Activated CD8-positive, alpha-beta memory T cell treated with anti-CD3 and anti-CD28 coated beads for 24 hours (primary cell): ENCODE results near the gene METTL21C.

Experiments
- DNase-seq: peaks from one replicate; pipeline ENCODE4 v3.0.0-alpha.2; 2020

METTL21C gene

GRCh38 chr13:102694937-102695336 is at the start of gene METTL21C:
TSS of gene METTL21C (minus strand) at chr13:102695044. CDS start at chr13:102694498, 546 bp downstream.
- no peak for DNase-seq

DNA sequence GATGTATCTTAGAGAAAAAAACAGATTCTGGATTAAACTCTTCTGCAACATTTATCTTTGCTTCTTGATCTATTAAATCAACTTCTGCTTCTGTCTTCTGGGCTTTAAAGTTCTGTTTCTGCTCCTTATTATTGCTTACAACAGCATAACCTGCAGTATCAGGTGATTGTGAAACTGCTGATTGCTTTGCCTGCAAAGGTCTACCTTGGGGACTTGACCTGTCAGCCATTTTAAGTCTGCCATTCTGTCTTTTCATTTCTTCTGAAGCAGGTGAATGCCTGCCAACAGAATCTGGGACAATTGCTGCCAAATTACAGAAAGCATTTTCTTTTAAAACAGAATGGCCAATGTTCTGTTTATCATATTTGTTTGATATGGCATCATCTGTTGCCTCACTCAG is 47.7 kb upstream of the METTL21C start:
- DNase-seq: no peak

GRCh38 chr13:102742101-102742500 is 47.3 kb upstream of the METTL21C start:
- no peak for DNase-seq

GRCh38 chr13:102729560-102730270 is 34.9 kb upstream of the METTL21C start:
- no peak for DNase-seq

GRCh38 chr13:102726430-102726829 is 31.6 kb upstream of the METTL21C start:
- DNase-seq: no peak

DNA sequence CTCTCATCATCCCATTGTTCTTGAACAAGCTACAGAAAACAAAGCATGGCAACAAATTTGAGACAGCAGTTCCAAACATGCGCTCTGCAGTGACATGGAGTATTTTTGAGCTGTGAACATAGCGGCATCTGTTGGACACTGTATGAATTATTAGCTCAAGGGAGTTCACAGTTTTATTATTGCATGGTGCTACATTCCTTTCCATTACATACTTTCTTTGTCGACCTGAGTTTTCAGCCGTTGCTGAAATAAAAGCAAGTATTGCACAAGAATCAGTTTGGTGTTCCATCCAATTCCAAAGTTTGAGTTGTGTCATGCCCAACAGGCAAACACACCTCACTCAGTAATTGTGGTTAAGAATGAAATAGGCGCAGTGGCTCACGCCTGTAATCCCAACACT is 30.1 kb upstream of the METTL21C start:
- DNase-seq: no peak

DNA sequence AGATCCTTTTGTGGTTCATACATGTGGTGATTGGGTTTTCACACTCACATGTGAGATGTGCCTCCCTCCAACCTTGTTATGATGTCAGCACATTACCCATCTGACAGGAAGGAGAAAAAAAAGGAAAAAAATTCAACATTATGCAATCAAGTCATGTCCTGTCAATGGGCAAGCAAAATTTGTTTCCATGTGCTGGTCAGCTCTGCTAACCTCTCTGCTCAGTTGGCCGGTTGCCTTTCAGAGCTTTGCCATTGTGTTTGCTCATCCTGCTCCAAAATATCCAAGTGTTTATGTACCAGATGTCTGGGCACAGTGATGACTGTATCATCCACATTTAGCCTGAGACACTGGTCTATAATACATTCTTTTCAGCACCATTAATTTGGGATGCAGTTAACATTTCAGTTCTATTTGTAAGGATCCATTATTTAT is 27.0 kb upstream of the METTL21C start:
- DNase-seq: no peak

DNA sequence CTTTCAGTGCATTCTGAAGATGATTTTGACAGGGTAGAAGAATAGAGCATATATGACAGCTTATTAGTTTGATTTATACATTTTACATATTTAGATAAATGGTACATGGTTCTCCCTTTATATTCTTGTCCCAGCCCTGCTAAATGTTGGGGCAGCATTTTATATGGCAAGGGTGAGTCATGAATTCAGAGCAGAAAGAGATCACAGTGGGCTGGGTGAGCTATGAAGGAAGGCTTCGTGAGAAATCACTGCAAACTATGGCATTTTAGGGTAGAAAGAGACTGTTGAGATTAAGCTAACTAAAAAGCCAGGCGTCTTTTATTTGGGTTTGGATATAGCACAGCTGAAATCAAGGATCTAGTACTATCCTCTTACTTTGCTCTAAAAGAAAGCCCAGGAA is 23.9 kb upstream of the METTL21C start:
- DNase-seq: no peak

DNA sequence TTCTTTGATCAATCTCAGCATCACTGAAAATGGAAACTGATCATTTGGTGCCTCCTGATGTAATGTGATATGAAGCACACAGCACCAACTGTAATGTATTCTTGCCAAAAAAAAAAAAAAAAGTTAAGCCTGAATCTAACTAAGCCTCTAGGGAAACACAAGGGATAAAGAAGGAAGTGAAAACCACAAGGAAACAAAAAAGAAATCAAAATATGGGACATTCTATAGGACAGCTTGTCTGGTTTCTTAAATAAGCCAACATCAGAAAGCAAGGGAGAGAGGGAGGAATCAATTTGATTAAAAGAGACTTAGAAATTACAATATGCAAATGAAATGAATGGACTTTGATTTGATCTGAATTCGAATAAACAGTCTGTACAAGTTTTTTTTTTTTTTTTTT is 20.6 kb upstream of the METTL21C start:
- no peak for DNase-seq

- DNase-seq: no peak
Measured at GRCh38 chr13:102710261-102710679, 15.4 kb upstream of the METTL21C start.

DNA sequence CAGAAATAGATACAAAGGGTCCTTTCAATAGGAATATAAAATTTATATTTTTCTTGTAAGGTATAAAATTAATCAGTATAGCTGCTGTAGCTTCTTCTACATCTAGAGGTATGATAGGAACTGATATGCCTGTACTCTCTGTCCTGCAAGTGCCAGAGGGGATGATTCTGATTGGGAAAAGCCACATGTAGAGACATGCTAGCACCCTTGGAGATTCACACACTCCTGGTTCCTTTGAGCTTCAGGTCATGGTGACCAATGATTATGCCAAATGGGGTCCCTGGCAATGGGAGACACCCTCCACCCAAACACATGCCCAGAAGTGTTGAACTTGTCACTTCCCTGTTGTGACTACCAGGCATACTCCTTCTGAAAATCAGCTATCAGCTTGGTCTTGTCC is 14.7 kb upstream of the METTL21C start:
- DNase-seq: no peak

DNA sequence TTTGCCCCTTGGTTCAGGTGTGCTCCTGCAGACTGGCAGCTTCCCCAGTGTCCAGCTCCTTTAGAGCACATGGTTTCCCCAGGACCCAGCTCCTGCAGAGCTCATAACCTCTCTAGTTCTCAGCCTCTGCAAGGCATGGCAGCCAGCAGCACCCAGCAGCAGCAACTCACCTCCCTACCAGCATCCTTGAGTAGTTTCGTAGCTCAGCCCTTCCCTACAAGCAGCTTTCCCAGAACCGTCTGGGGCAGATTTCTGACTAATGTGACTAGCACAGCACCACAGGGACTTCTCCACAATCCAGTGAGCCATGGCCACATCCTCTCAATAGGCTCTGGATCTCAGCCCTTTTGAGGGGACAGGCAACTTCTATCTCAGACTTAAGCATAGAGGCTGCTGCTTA is 14.1 kb upstream of the METTL21C start:
- no peak for DNase-seq

- no peak for DNase-seq
Measured at GRCh38 chr13:102708211-102708610, 13.4 kb upstream of the METTL21C start.

- DNase-seq: no peak
Measured at GRCh38 chr13:102707467-102707866, 12.6 kb upstream of the METTL21C start.

GRCh38 chr13:102704238-102705058 is 9.6 kb upstream of the METTL21C start:
- no peak for DNase-seq

DNA sequence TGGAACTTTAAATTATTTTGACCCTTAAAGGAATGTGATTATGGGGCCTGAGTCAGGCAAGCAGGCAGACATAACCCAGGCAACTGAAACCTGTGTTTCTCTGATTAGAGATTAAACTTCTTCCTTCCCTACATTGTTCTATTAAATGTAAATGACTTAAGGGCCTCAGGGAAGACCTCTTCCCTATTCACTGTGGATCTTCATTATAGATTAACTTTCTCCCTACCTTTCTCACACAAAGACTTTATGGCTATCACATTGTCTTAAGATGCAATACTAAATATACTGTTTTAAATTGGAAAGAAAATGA is 8.8 kb upstream of the METTL21C start:
- no peak for DNase-seq

GRCh38 chr13:102702965-102703725 is 8.3 kb upstream of the METTL21C start:
- no peak for DNase-seq

- DNase-seq: no peak
Measured at GRCh38 chr13:102701331-102701730, 6.5 kb upstream of the METTL21C start.

DNA sequence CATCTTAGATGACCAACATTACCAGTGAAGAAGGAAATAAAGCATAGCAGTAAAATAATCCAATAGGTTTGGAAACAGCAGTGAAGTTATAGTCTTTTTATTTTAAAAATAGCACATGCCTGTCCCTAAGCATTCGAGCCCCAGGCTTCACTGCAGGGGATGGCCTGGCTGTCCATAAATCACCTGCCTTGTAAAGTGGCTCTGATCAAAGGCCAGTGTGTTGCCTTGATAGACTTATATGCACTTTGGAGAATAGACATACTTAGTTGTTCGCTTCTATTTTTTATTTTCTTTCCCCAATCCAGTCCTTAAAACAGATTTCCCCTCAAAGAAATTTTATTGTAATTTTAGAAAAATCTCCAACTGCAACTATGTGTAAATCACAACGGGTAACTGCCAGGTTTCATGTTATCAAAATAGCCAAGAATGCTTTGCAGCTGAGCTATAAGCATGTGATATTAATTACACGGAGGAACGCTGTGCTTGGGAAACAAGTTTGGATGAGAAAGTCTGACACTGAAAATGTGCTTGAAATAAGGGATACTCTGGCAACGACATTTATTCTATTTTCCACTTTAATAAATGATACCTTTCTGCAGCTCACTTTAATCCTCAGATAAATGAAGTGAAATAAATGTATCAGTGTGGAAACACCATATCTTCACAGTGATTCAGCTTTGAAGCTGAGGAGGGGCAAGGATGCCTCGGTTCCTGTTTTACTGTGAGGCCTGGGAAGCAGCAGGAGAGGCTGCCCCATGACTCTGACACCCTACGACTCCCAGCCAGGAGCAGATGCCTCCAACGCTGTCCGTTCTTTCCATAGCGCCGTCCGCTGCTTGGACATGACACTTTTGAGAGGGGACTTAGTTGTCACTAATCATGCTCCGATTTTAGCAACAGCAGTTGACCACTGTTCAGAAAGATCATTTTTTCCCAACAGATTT is 5.5 kb upstream of the METTL21C start:
- DNase-seq: no peak

DNA sequence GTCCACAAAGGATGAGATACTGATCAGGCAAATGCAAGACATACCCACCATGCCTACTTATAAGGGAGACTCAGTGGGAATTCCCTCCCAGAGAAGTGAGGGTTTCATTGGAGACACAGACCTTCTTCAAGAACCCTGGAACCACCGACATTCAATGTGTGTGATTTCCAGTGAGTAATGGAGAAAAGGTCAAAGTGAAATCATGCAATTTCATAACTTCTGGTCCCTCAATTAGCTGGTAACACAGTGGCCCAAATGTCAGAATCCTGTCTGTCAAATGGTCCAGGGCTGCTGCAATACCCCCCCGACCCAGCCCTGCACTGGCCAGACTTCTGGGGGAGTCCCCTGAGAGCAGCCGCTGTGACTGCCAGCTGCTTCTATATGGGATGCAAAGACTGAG is 4.7 kb upstream of the METTL21C start:
- no peak for DNase-seq

- DNase-seq: no peak
Measured at GRCh38 chr13:102698649-102698980, 3.8 kb upstream of the METTL21C start.

DNA sequence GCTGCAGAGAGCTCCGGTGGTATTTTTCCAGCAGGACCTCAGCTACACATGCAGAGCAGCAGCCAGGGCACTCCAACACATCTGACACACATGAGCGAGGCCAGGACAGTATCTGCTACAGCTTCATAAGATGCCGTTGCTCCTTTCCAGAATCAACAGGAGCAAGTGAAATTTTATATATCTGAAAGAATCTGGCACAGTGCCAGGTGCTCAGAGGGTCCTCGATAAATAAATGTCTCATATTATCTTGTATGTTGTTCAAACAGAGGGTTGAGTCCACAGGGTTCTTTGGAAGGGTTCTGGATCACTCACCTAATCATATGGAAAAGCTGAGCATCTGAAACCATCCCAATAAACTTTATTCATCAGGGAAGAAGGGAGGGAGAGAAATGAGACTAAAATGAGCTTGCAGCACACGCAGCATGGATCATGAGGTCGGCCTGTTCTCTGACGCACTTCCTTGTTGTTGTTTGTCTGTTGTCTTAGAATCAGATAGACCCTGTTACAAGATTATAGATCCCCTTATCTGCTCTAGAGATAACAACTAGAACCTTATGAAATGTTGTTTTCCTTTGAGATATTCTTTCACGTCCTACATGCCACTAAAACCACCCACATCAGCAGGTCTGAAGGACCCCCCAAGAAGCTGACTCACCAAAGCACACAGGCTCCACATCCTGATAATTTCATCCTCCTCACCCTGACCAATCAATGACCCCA is 3.2 kb upstream of the METTL21C start:
- no peak for DNase-seq
